ENCODE results near the gene CWF19L1.

The CWF19L1 gene

GRCh38 chr10:100248820-100249219 is 18.6 kb downstream of the CWF19L1 start:
- no peak for DNase-seq

DNA sequence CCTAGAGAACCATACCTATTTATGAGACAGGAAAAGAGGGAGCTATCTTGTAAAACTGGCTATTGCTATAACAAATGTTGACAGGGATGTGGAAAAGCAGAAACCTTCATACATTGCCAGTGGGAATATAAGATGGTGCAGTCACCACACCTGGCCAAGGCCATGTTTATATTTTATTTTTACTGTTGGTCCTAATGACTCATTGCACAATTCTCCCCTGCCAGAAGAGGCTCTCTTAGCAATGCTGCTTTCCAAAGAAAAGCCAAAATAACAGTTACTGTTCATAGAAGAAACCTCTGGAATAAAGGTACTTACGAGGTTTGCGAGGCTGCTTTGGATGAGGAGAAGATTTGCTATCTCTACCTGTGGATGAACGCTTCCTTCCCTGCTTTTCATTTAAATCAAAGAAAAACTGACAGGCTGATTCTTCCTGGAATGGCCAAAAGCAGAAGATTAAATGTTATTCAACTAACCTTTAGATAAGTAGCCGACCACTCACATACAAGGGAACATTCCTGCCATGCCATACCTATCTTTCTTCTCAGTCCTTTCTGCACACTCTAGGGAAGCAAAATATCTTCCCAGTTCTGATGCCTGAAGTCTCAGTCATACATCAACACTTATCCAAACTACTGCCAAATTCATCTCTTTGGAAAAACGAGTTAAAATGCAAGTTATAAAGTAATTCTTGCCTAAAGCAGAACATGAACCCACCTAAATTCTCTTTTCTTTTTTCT is 21.8 kb downstream of the CWF19L1 start:
- DNase-seq = no peak

DNA sequence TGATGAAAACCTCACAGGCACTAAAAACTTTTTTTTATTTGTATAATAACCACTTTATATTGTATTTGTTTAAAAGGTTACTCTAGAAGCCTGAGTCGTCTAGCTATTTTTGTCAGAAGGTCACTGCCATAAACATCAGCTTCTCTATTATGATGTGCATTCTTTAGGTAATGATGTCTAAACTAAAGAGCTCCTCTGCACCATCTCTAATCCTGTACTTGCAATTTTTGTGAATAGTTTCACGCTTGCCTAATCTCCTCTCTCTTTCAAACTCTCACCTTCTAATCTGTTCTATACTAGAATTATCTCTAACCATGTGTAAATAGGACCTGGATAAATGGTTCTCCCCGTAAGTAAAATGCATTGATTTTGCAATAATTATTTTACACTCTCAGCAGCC is 27.6 kb downstream of the CWF19L1 start:
- DNase-seq = no peak

- DNase-seq = no peak
Measured at GRCh38 chr10:100238429-100238828, 29.0 kb downstream of the CWF19L1 start.

DNA sequence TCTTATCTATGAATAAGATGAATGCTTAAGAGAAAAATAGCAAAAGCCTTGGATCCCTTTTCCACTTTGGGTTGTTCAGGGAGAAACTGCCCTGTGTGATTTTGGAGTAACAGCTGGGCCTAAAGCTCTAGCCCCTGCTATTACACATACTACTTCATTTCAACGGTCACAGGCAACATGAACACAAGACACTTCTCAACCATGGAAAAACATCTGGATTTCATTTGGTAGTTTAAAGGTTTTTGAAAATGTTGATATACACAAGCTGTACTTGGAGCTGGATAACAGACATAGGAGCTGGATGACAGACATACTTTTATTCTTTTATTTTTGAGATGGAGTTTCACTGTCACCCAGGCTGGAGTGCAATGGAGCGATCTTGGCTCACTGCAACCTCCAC is 35.3 kb downstream of the CWF19L1 start:
- DNase-seq = no peak

DNA sequence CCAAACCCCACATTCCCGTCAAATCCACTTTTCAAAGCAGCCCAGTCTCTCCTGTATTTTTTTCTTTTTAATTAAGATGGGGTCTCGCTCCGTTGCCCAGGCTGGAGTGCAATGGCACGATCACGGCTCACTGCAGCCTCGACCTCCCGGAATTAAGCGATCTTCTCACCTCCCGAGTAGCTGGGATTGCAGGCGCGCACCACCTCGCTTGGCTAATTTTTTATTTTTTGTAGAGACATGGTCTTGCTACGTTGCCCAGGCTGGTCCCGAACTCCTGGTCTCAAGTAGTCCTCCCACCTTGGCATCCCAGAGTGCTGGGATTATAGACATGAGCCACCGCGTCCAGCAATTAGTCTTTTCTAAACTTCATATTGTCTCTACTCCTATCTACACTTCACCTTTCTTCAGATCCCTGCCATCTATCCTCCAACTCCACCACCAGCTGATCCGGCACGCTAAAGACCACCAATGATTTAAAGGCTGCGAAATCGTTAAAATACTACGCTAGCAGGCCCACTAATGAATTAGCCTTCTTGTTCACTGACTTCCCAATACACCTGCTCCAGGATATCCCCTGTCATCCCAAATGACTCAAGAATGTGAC is 37.5 kb downstream of the CWF19L1 start:
- DNase-seq = no peak

GRCh38 chr10:100223879-100224278 is 43.6 kb downstream of the CWF19L1 start:
- DNase-seq = no peak

DNA sequence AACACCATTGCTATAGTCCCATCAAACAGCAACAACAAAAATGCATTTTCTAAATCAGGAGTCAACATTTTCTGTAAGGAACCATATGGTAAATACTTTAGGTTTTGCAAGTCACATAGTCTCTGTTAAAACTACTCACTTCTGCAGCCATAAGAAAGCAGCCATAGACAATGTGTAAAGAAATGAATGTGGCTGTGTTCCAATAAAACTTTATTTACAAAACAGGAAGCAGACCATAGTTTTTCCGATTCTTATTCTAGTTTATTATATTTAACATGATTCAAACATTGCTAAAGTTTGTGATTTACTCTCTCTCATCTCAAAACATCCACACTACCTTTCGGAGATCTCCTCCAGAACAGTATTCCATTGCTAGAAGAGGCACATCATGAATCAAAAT is 44.9 kb downstream of the CWF19L1 start:
- no peak for DNase-seq

DNA sequence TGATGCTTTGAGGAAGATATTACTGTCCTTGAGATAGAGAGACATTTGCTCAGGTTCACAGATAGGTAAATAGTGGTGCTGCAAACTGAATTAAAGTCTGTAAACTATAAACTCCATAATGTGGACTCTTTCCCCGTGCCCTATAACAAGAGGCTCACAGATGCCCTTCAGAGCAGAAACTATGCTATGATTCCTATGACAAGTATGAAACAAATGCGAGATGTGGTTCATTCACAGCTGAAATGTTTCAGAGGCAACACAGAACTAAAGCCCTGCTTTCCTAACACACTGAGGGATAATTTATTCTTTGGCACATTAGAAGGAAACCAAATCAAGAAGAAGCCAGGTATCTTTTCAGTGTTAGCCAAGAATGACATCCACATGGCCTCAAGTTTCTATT is 51.4 kb downstream of the CWF19L1 start:
- DNase-seq = no peak

- DNase-seq = no peak
Measured at GRCh38 chr10:100209303-100209702, 58.1 kb downstream of the CWF19L1 start.

GRCh38 chr10:100208276-100208675 is 59.2 kb downstream of the CWF19L1 start:
- DNase-seq = no peak

DNA sequence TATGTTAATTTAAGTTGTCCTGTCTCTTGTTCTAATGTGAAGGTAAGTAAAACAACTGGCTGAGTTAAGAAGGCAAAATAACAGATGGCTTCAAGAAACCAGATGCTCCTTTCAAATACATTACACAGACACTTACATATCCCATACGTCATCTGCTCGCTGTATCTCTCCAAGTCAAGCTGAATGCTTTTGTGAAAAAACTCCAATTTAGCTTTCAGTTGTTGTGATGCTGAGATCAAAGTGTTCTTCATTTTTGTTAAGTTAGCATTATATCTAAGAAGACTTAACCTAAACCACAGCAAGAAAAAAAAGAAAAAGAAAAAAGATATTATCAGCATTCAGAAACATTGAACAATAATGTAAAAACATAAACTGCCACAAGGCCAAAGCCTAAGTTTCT is 63.1 kb downstream of the CWF19L1 start:
- DNase-seq = no peak

DNA sequence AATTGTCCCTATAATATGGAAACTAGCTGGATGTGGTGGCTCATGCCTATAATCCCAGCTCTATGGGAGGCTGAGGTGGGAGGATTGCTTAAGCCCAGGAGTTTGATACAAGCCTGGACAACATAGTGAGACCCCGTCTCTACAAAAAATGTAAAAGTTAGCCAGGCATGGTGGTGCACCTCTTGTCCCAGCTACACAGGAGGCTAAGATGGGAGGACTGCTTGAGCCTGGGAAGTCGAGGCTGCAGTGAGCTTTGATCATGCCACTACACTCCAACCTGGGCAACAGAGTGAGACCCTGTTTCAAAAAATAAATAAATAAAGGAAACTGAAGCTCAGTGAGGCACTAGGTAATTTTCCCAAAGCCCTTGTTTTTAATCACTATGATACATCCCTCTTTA is 65.9 kb downstream of the CWF19L1 start:
- DNase-seq = no peak

- no peak for DNase-seq
Measured at GRCh38 chr10:100194711-100195110, 72.7 kb downstream of the CWF19L1 start.

GRCh38 chr10:100192350-100192749 is 75.1 kb downstream of the CWF19L1 start:
- no peak for DNase-seq

DNA sequence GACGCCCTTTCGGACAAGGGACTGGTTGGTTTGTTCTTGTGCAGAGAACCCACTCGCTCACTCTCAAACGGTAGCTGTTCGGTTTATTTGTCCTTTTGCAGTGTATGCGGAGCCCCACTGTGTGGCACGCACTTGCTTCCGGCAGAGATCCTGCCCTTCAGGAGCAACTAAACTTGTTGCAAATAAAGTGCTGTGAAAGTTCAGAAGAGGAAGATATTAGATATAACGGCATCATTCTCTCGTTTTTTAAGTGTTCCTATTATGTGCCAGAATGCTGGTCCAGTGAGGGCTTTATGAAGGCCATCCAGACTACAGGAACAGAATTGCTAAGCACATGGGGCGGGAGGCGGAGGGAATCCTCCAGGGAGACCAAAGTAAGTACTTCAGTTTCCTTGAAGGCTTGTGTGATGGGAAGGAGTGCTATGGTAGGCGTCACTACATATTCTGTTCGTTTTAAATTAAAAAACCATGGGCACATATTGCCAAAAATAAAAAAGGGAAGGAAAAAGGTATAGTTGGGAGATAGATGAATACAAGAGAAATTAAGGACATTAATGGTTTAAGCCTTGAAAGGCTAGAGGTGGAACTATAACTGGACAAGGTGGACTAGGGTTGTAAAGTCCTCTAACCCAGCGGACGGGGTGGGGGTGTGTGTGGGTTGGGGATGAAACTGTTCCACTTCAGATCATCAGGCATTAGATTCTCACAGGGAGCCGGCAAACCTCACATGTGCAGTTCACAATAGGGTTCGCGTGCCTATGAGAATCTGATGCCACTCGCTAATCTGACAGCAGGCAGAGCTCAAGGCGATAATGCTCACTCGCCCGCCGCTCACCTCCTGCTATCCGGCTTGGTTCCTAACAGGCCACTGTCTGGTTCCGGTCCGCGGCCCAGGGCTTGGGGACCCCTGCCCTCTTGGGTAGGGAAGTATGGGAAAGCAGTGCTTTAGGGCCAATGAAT is 80.9 kb downstream of the CWF19L1 start:
- DNase-seq = peak; percentile 39

GRCh38 chr10:100185364-100186252 is 81.8 kb downstream of the CWF19L1 start, which contains the start of gene ERLIN1:
TSS of gene ERLIN1 (minus strand) at chr10:100186029. CDS start at chr10:100185626, 403 bp downstream.
- peak; percentile 93 for DNase-seq

DNA sequence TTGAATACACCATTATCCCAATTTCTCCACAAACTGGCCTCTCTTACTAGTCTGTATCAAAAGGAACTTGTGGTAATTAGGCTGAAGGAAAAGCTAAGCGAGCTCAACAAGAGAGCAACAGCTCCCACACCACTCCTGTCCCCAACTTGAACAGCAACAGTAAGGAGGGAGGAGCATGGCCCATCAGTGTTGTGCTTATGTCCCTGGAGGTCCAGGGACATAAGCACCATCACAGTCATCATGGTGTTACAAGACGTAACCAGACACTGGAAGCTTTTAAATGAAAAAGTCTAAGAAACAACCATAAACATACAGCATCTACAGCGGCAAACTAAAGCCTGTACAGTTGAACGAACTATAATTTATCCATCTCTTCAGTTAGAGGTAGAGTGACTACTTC is 82.6 kb downstream of the CWF19L1 start:
- DNase-seq = peak; percentile 13

DNA sequence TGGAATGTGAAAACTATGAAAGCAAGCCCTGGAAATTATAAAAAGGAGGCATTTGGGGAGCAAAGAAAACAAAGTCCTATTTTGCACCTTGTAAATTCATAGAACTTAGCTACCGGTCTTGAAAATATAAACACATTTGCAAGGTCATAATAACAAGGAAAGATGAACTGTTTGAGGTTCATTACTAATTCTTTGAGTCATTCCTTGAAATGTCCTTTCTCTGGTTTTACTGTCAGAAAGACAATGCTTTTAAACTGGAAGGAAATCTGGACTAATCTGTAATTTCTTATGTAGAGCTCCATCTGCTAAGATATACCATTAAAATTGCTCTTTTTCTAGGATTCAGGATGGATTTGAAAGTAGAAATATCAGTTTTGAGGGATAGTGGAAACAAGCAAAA is 83.0 kb downstream of the CWF19L1 start:
- DNase-seq = no peak

DNA sequence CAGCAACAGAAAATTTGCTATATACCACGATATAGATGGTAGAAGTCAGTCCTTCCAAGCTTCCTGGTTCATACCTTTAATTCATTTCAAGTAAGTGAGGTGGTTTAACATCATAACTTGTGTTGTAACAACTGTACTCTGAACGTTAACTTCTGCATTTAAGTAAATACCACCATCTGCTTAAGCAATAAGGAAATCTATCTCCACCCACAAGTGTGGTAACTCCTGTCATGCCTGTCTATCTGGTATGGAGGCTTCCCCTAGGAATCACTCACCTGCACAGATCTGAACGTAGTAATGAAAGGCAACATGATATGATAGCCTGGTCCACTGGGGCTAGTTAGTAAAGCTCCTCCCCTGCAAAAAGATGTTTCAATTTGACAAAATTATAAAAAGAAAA is 84.0 kb downstream of the CWF19L1 start:
- no peak for DNase-seq

DNA sequence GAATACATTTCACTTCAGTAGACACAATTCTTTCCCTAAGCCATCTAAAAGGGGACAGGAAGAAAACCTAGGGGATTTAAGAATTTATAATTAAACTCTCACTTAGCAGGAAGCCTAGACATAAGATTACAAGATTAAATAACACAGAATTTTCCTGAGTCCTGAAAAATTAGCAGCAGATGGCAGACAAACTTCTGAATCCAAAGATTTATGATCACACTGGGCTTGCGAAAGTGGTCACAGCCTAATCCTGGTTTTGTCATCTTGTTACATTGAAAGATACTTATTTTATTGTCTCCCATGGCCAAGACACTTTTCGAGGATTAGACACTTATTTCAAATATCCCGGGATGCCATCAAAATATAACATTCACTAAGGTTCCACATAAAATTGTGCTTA is 84.5 kb downstream of the CWF19L1 start:
- no peak for DNase-seq
